GM23248 (cell line): ENCODE results near the gene HSD3B7. TPM values are rescaled to one million over a fixed set of nuclear protein-coding genes. Genes with fewer than 3 reads are reported as not detected.
"Not testable (repeated sequence)": the region's sequence is repeated elsewhere in the genome, so short reads cannot be mapped to it uniquely, and the experiment has no call there.

ENCODE experiments used
- DNase-seq: peaks from one replicate; pipeline ENCODE4 v3.0.0-alpha.2; 2015
- H2AFZ ChIP-seq: fragments of 200-600 bp; sonication (generic); 2 replicates; pipeline ENCODE4 v1.6.1; 2016; ENCODE audit warnings: antibody characterized with exemption
- H3F3A ChIP-seq: fragments of 200-600 bp; sonication (generic); 2 replicates; pipeline ENCODE4 v1.6.1; 2016; ENCODE audit warnings: mild to moderate bottlenecking, antibody characterized with exemption, mixed run types; ENCODE audit not compliant: insufficient read depth
- H3K27ac ChIP-seq: fragments of 200-600 bp; sonication (generic); 2 replicates; pipeline ENCODE4 v1.5.1; 2016; ENCODE audit warnings: mild to moderate bottlenecking
- H3K27me3 ChIP-seq: fragments of 200-600 bp; sonication (generic); replicated peaks from 2 replicates; pipeline ENCODE4 v1.6.1; 2016; ENCODE audit warnings: mild to moderate bottlenecking; ENCODE audit not compliant: insufficient read depth
- H3K36me3 ChIP-seq: fragments of 200-600 bp; sonication (generic); 2 replicates; pipeline ENCODE4 v1.6.1; 2016; ENCODE audit warnings: low read depth, mild to moderate bottlenecking
- H3K4me1 ChIP-seq: fragments of 200-600 bp; sonication (generic); 2 replicates; pipeline ENCODE4 v1.6.1; 2016; ENCODE audit warnings: mild to moderate bottlenecking; ENCODE audit not compliant: insufficient read depth
- H3K4me2 ChIP-seq: fragments of 200-600 bp; sonication (generic); one replicate; pipeline ENCODE4 v1.6.1; 2016; ENCODE audit warnings: mild to moderate bottlenecking; ENCODE audit not compliant: unreplicated experiment
- H3K4me3 ChIP-seq: fragments of 200-600 bp; sonication (generic); 2 replicates; pipeline ENCODE4 v1.5.1; 2016; ENCODE audit warnings: mild to moderate bottlenecking
- H3K79me2 ChIP-seq: fragments of 200-600 bp; sonication (generic); 2 replicates; pipeline ENCODE4 v1.6.1; 2016; ENCODE audit warnings: mild to moderate bottlenecking; ENCODE audit not compliant: insufficient read depth
- H3K9ac ChIP-seq: fragments of 200-600 bp; sonication (generic); 2 replicates; pipeline ENCODE4 v1.6.1; 2016; ENCODE audit warnings: mild to moderate bottlenecking
- H3K9me2 ChIP-seq: fragments of 200-600 bp; sonication (generic); 2 replicates; pipeline ENCODE4 v1.6.1; 2016; ENCODE audit warnings: mixed run types, mild to moderate bottlenecking, moderate library complexity; ENCODE audit not compliant: insufficient read depth
- H3K9me3 ChIP-seq: fragments of 200-600 bp; sonication (generic); one replicate; pipeline ENCODE4 v1.6.1; 2017; ENCODE audit warnings: low read depth
- H4K20me1 ChIP-seq: fragments of 200-600 bp; sonication (generic); 2 replicates; pipeline ENCODE4 v1.6.0; 2016; ENCODE audit not compliant: insufficient read depth
- EZH2 ChIP-seq: fragments of 200-600 bp; sonication (generic); IDR thresholded peaks from 2 replicates; pipeline ENCODE4 v1.6.1; 2018; ENCODE audit warnings: antibody characterized with exemption, mild to moderate bottlenecking; ENCODE audit not compliant: insufficient read depth, poor library complexity, severe bottlenecking
- EZH2phosphoT487 ChIP-seq: fragments of 200-600 bp; sonication (generic); IDR thresholded peaks from 2 replicates; pipeline ENCODE4 v1.6.1; 2018; ENCODE audit warnings: antibody characterized with exemption, moderate library complexity, mild to moderate bottlenecking, low read depth; ENCODE audit not compliant: insufficient read depth
- WGBS, 2 experiments: methylation state at CpG; one replicate each; pipeline ENCODE4 v1.1.6; 2015 to 2017; ENCODE audit warnings: low lambda C conversion rate in 2 of 2, low coverage in 1 of 2; ENCODE audit errors: missing lambda C conversion rate in 2 of 2; 5-methylcytosine and 5-hydroxymethylcytosine counted together
- in situ Hi-C: fragments of 300-500 bp; cut with MboI; formaldehyde crosslinking; loops from 2 replicates; pipeline ENCODE4 v1.15.0; 2020
- polyA plus RNA-seq: library from polyadenylated mRNA; unstranded; fragments of >200 nt; fragmentation: Nextera tagmentation; extraction: Ambion mirVana; gene quantifications from 2 replicates; pipeline ENCODE4 v1.2.1, GENCODE V29; 2016
- total RNA-seq: library from RNA; depleted of rRNA; stranded (reverse); fragments of >200 nt; shearing (Covaris generic); gene quantifications from 2 replicates; pipeline ENCODE4 v1.2.3, GENCODE V29; 2014

The HSD3B7 gene
- total and polyA plus RNA-seq, 2 experiments from 2014 or later: 40.2 to 69.7 TPM

DNA sequence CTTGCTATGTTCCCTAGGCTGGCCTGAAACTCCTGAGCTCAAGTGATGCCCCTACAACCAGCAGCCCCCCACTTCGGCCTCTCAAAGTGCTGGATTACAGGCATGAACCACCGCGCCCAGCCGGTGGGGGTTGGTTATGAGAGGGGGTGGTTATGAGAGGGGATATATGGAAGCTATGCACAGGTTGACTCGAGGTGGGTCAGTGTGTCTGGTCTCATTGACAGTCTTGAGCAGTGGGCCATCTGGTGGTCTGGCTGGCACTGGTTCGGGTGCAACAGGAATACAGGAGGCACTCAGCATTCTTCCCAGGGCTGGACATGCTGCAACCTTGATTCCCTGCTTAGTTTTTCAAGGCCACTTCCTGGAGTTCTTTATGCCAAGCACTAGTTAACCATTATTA lies 31.0 kb downstream of the HSD3B7 start:
- Histone ChIP-seq H3K9me2 (no peaks in the 10 kb centered on the region), H3K9ac (no peak overlapping the region), H3K9me3 (no peaks in the 10 kb centered on the region), H3K27me3 (no peaks in the 10 kb centered on the region), H3K36me3 (no peaks in the 10 kb centered on the region), H3K4me1 (0 out of 2 replicates have a peak, but pooled peaks cover 1% of the 10 kb centered on the region), H3K79me2 (no peaks in the 10 kb centered on the region), H3K4me2 (no peak overlapping the region), H4K20me1 (no peaks in the 10 kb centered on the region), H3K4me3 (no peak overlapping the region), H3K27ac (no peak overlapping the region), H2AFZ (no peak overlapping the region), H3F3A (no peaks in the 10 kb centered on the region)
- in situ Hi-C loops: no loop called here
- WGBS, 2 experiments: 69 to 70% methylated on average over 6 of the region's 6 CpGs
- no peak for DNase-seq
- TF ChIP-seq EZH2phosphoT487 (no peak), EZH2 (no peak)

DNA sequence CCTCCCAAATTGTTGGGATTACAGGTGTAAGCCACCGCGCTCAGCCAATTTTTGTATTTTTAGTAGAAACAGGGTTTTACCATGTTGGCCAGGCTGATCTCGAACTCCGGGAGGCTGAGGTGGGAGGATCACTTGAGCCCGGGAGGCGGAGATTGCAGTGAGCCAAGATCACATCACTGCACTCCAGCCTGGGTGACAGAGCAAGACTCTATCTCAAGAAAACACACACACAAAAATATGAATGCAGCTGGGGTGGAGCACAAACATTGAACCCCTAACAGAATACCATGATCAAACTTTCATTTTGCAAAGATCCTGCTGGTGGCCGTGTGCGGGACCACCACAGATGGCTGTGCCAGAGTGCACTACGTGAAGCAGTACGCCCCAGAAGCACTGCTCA lies 32.7 kb downstream of the HSD3B7 start:
- H3F3A ChIP-seq, H3K9me2 ChIP-seq, H3K9ac ChIP-seq, DNase-seq, H3K9me3 ChIP-seq, H3K4me1 ChIP-seq, H2AFZ ChIP-seq, H3K4me2 ChIP-seq, in situ Hi-C loops, H3K4me3 ChIP-seq, H3K27me3 ChIP-seq, H3K36me3 ChIP-seq, H3K27ac ChIP-seq, H4K20me1 ChIP-seq, H3K79me2 ChIP-seq: not testable (repeated sequence)
- WGBS, 2 experiments: 89 to 91% methylated on average over 10 of the region's 10 CpGs

- Histone ChIP-seq H3F3A (no peaks in the 10 kb centered on the region), H3K9ac (no peak overlapping the region), H3K9me3 (no peaks in the 10 kb centered on the region), H3K27me3 (no peaks in the 10 kb centered on the region), H3K4me1 (no peaks in the 10 kb centered on the region), H2AFZ (no peak overlapping the region), H3K4me2 (no peak overlapping the region), H3K27ac (no peak overlapping the region), H3K36me3 (no peaks in the 10 kb centered on the region), H3K9me2 (no peaks in the 10 kb centered on the region), H3K4me3 (no peak overlapping the region), H4K20me1 (no peaks in the 10 kb centered on the region), H3K79me2 (no peaks in the 10 kb centered on the region)
- WGBS, 2 experiments: 83 to 90% methylated on average over 3 of the region's 3 CpGs
- DNase-seq: no peak
- TF ChIP-seq EZH2: no peak
- TF ChIP-seq EZH2phosphoT487: no peak
- in situ Hi-C loops: no loop called here
Observed at GRCh38 chr16:31020536-31020935, 35.5 kb downstream of the HSD3B7 start.

DNA sequence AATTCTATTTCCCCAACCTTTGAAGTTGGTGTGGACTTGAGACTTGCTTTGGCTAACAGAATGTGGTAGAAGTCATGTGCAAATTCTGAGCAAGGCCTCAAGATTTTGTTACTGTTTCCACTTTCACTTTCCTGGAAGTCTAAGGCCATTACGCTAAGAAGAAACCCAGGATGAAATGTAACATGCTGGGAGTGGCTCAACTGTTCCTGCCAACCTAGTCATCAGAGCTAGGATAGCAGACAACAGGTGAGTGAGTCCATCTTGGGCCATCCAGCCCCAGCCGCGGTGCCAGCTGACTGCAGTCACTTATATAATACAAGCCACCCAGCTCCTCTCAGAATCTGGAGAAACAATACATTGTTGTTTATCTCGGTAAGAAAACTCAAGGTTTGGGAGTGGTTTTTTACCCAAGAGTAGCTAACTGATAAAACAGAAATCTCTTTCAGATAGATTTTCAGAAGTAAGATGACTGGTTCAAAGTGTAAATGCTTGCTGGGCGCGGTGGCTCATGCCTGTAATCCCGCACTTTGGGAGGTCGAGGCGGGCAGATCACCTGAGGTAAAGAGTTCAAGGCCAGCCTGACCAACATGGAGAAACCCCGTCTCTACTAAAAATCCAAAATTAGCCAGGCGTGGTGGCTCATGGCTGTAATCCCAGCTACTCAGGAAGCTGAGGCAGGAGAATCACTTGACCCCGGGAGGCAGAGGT lies 37.7 kb downstream of the HSD3B7 start:
- in situ Hi-C loops: no loop called here
- Histone ChIP-seq H3F3A (no peaks in the 10 kb centered on the region), H4K20me1 (no peaks in the 10 kb centered on the region), H3K9me2 (no peaks in the 10 kb centered on the region), H3K9me3 (no peaks in the 10 kb centered on the region), H3K4me1 (no peaks in the 10 kb centered on the region), H3K27ac (no peak overlapping the region), H3K36me3 (no peaks in the 10 kb centered on the region), H3K4me2 (no peak overlapping the region), H3K9ac (no peak overlapping the region), H3K4me3 (no peak overlapping the region), H3K27me3 (no peaks in the 10 kb centered on the region), H2AFZ (no peak overlapping the region), H3K79me2 (no peaks in the 10 kb centered on the region)
- TF ChIP-seq EZH2phosphoT487 (no peak), EZH2 (no peak)
- 83% methylated on average over 12 of the region's 12 CpGs for WGBS, 2 experiments
- peak; percentile 2 for DNase-seq

GRCh38 chr16:31023252-31023602 lies 38.2 kb downstream of the HSD3B7 start:
- 91 to 95% methylated on average over 4 of the region's 4 CpGs for WGBS, 2 experiments

More at GRCh38 chr16:31023252-31023602, 38.2 kb downstream of the HSD3B7 start:
- Histone ChIP-seq H3K4me2 (no peak overlapping the region), H3K4me3 (no peak overlapping the region), H3K27ac (no peak overlapping the region), H2AFZ (no peak overlapping the region), H3K4me1 (no peaks in the 10 kb centered on the region), H3K36me3 (no peaks in the 10 kb centered on the region), H3F3A (no peaks in the 10 kb centered on the region), H3K9me3 (no peaks in the 10 kb centered on the region), H3K27me3 (no peaks in the 10 kb centered on the region), H3K9me2 (no peaks in the 10 kb centered on the region), H3K79me2 (no peaks in the 10 kb centered on the region), H4K20me1 (no peaks in the 10 kb centered on the region), H3K9ac (no peak overlapping the region)
- no peak for DNase-seq
- in situ Hi-C loops: no loop called here
- TF ChIP-seq EZH2 (no peak), EZH2phosphoT487 (no peak)
